Measurements from ENCODE around the gene DCLRE1C.
"Not testable (repeated sequence)": the region's sequence is repeated elsewhere in the genome, so short reads cannot be mapped to it uniquely, and the experiment has no call there.

Gene DCLRE1C

GRCh38 chr10:14954001-14954770, at the start of gene DCLRE1C:
TSS of gene DCLRE1C (minus strand) at chr10:14954096. CDS start at chr10:14954010, 86 bp downstream.
- H3K4me3 ChIP-seq (ENCODE audit: low read length) = peak within 1 kb of the TSS; percentile 84
- DNase-seq (ENCODE audit: low read depth) = peak; percentile 74
- TF ChIP-seq, protein P1, sequence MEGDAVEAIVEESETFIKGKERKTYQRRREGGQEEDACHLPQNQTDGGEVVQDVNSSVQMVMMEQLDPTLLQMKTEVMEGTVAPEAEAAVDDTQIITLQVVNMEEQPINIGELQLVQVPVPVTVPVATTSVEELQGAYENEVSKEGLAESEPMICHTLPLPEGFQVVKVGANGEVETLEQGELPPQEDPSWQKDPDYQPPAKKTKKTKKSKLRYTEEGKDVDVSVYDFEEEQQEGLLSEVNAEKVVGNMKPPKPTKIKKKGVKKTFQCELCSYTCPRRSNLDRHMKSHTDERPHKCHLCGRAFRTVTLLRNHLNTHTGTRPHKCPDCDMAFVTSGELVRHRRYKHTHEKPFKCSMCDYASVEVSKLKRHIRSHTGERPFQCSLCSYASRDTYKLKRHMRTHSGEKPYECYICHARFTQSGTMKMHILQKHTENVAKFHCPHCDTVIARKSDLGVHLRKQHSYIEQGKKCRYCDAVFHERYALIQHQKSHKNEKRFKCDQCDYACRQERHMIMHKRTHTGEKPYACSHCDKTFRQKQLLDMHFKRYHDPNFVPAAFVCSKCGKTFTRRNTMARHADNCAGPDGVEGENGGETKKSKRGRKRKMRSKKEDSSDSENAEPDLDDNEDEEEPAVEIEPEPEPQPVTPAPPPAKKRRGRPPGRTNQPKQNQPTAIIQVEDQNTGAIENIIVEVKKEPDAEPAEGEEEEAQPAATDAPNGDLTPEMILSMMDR (conservative IDR thresholded peaks at IDR 0.05; ENCODE audit: low read depth, low read length) = no peak

DNA sequence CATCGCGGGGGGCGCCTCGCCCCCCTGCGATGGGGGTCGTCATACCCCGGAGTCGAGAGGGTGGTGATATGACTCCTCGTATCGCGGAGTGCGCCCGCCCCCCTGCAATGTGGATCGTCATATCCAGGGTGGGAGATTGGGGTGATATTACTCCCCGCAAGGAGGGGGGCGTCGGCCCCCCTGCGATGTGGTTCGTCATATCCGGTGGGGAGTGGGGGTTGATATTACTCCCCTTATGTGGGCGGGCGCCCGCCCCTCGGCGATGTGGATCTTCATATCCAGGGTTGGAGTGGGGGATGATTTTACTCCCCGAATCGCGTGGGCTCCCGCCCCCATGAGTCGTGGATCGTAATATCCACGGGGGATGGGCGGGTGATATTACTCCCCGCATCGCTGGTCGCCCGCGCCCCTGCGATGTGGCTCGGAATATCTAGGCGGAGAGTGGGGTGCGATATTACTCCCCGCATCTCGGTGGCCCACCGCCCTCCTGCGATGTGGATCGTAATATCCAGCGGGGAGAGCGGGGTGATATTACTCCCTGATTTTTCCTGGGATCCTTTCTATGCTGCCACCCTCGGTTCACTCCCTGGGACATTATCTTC, 42.2 kb upstream of the DCLRE1C start:
- H3K4me3 ChIP-seq (ENCODE audit: low read length) = peak overlapping the region; percentile 27
- TF ChIP-seq, protein P1 (conservative IDR thresholded peaks at IDR 0.05; ENCODE audit: low read depth, low read length) = no peak
- no peak for DNase-seq (ENCODE audit: low read depth)

- DNase-seq (ENCODE audit: low read depth); H3K4me3 ChIP-seq (ENCODE audit: low read length): not testable (repeated sequence)
Observed at GRCh38 chr10:14993500-14994455, 39.9 kb upstream of the DCLRE1C start.

DNA sequence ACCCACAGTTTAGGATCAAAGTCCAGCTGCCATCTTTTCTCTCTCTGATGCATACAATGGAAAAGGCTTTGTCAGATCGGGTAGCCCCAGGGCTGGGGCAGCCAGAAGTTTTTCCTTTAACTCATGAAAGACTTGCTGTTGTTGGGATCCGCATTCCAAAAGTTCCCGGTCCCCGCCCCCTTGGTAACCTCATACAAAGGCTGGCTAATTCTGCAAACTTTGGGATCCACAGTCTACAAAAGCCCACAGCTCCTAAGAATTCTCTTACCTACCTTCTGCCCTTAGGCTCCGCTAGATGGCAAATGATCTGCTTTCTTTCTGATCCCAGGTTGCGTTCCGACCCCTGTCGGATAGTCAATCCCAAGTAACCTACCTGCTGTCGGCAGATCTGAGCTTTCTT, 38.4 kb upstream of the DCLRE1C start:
- not testable (repeated sequence) for DNase-seq (ENCODE audit: low read depth); H3K4me3 ChIP-seq (ENCODE audit: low read length)

DNA sequence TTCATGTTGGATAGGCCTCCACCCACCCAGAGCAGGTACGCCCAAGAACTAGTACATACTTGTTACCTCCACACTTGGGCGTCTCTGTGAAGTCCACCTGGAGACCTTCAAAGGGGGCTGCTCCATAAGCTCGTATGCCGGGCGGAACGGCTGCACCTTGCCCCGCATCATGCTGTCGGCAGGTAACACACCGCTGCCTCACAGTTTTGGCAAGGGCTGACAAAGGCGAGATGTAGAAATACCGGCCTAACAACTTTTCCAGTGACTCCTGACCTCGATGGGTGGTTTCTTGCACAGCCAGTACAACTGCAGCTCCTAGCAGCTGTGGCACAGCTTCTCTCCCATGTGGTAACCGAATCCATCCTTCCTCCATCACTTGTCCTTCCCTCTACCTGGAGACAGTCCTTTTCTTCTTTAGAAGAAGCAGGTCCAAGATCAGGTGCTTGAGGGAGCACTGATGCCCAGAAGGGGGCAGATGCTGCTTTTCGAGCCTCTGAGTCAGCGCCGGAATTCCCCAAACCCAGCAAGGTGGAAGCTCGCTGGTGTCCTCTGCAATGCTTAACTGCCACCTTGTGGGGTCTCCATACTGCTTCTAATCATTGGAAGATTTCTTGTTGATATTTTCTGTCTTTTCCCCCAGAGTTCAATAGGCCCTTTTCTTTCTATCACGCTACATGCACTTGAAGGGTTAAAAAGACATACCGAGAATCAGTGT, 37.3 kb upstream of the DCLRE1C start:
- TF ChIP-seq, protein P1 (conservative IDR thresholded peaks at IDR 0.05; ENCODE audit: low read depth, low read length) = peak; percentile 41
- H3K4me3 ChIP-seq (ENCODE audit: low read length); DNase-seq (ENCODE audit: low read depth): not testable (repeated sequence)

- not testable (repeated sequence) for H3K4me3 ChIP-seq (ENCODE audit: low read length); DNase-seq (ENCODE audit: low read depth)
Observed at GRCh38 chr10:14989552-14989951, 35.7 kb upstream of the DCLRE1C start.

GRCh38 chr10:14982744-14983143, 28.8 kb upstream of the DCLRE1C start:
- TF ChIP-seq, protein P1 (conservative IDR thresholded peaks at IDR 0.05; ENCODE audit: low read depth, low read length) = no peak
- H3K4me3 ChIP-seq (ENCODE audit: low read length) = no peak overlapping the region
- no peak for DNase-seq (ENCODE audit: low read depth)

DNA sequence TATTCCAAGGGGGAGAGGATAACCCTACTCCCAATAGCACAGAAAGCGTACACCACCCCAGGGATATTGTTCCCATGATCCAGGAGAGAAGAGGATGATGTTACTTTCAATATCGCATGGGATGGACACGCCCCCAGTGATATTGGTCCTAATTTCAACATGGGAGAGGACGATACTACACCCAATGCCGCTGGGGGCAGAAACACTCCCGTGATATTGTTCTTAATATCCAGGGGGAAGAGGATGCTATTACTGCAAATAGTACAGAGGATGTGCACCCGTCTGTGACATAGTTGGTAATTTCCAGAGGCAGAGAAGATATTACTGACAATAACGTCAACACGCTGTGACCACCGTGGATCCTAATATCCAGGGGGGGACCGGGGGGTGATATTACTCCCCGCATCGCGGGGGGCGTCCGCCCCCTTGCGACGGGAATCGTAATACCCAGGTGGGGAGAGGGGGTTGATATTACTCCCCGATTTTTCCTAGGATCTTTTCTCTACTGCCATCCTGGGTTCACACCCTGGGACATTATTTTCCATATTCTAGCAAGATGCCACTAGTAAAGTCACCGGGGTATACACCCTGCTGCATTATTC, 21.9 kb upstream of the DCLRE1C start:
- TF ChIP-seq, protein P1 (conservative IDR thresholded peaks at IDR 0.05; ENCODE audit: low read depth, low read length) = peak; percentile 37
- DNase-seq (ENCODE audit: low read depth) = no peak
- no peak overlapping the region for H3K4me3 ChIP-seq (ENCODE audit: low read length)

DNA sequence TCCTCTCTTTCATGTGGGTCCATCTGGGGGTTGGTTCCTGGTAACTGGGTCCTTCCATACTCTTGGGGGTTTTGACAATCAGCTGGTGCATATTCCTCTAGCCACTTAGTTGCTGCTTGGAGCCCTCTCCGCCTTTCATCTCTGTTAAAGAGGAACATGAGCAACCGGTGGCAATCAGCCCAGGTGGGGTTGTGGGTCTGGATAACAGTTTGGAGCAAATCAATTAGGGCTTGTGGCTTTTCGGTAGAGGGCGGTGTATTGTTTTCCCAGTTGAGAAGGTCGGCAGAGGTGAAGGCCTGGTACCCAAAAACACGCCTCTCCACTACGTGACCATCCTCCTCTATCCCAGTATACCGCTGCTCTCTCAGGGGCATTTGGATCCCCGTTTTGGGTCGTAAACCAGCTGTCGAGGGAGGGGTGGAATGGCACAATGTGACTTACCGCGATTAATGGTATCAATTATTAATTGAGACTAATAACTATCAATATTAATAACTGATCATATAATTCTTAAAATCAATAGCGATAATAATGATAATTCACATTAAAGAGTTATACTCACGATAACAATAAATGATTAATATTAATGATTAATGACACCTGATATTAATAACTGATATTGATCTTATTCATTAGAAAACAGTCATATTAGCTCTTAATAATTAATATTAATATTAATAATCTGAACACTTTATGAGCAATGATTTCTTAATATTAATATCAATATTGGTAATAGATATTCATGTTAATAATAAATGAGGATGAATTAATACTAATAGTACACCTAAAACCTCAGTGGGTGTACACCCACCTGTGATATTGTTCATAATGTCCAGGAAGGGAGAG, 20.5 kb upstream of the DCLRE1C start:
- H3K4me3 ChIP-seq (ENCODE audit: low read length); DNase-seq (ENCODE audit: low read depth): not testable (repeated sequence)
